Heart left ventricle (tissue), 13 donors: ENCODE data around the gene ARHGAP20.

Source experiments
- CTCF ChIP-seq, 12 donors: fragments of 200-600 bp; sonication (generic) in 4 of 12; IDR thresholded peaks; one replicate each; pipeline versions ENCODE4 v1.5.0 to v1.8.0; 2018 to 2022; ENCODE audit warnings: antibody characterized with exemption in 12 of 12, mild to moderate bottlenecking in 5 of 12
- POLR2A ChIP-seq, 2 donors: fragments of 450-650 bp; IDR thresholded peaks; one replicate each; pipeline ENCODE4 v1.6.1; 2017; ENCODE audit warnings: antibody characterized with exemption in 2 of 2, mild to moderate bottlenecking in 2 of 2, moderate library complexity in 2 of 2
- donor health status: ischemic (EF 13 %, LVEDD 7.1; RV severe dilation, severe dysfunction).
- donor health status: DM: no; HTN: yes; CAD: no.
- donor health status: DM: no; HTN: no; CAD: no.
- donor health status: ischemic (EF 25% LVEDD 6.9; RV normal size, moderate dysfunction).
- donor health status: ischemic (EF 25% LVEDD 5.7; RV mildly dilated, moderate dysfunction).
- donor health status: ischemic (EF 35%, LVEDD 5.7; RV mildly dilated, moderate dysfunction).
- donor health status: nonischemic (EF 11% LVEDD 7.7; RV severe dilation, severe dysfunction).
- donor health status: DM: yes; HTN: yes; CAD: no.
- donor health status: PGD.
- donor health status: ischemic (EF 29% LVEDD 5.4; RV normal size, mild dysfunction).
- donor health status: nonischemic (EF 23%, LVEDD 6.1; RV moderate dilation, normal function).

DNA sequence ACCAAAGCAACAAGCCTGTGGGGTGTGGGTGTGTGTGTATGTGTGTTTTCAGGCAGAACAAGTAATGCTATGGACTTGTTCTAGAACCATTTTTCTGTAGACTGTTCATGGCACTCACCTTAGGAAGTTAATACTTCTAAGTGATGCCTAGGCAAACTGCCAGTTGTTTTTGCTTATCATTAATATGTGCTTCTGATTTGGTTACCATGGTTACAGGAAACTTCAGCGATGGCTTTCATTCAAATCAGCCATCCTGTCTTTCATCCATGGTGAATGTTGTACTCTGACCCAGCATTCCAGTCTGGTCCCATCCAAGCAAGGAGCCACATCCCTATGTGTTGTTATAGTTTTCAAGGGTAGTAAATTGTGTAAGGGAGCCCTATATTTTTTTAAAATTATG, 49.8 kb upstream of the ARHGAP20 start:
- no peak for TF ChIP-seq CTCF (IDR thresholded peaks at IDR 0.05)
- TF ChIP-seq POLR2A (IDR thresholded peaks at IDR 0.05), result no peak
